HFFc6 (cell line): Measurements from ENCODE around the gene GTF2F2. TPM values are rescaled to one million over a fixed set of nuclear protein-coding genes. Genes with fewer than 3 reads are reported as not detected.
A peak's percentile ranks its signal among the peaks of the same experiment; 100 is the strongest.

ENCODE experiments used
- DNase-seq: peaks from one replicate; pipeline ENCODE4 v3.0.0-alpha.2; 2018
- H3K27ac Mint-ChIP-seq: 2 replicates; pipeline ENCODE4 v1.8.0; 2020; ENCODE audit warnings: mild to moderate bottlenecking, mixed read lengths
- H3K27me3 Mint-ChIP-seq: 2 replicates; pipeline ENCODE4 v1.8.0; 2021; ENCODE audit warnings: mild to moderate bottlenecking, moderate library complexity, mixed read lengths; ENCODE audit not compliant: insufficient read depth
- H3K36me3 Mint-ChIP-seq: 2 replicates; pipeline ENCODE4 v1.8.0; 2021; ENCODE audit warnings: low read depth, mixed read lengths
- H3K4me1 Mint-ChIP-seq: 2 replicates; pipeline ENCODE4 v1.8.0; 2020; ENCODE audit warnings: low read depth, mixed read lengths
- H3K4me3 Mint-ChIP-seq: 2 replicates; pipeline ENCODE4 v1.8.0; 2020; ENCODE audit warnings: mild to moderate bottlenecking, moderate library complexity, mixed read lengths
- H3K9me3 Mint-ChIP-seq: 2 replicates; pipeline ENCODE4 v1.8.0; 2020; ENCODE audit warnings: mild to moderate bottlenecking, mixed read lengths
- CTCF ChIP-seq: fragments of 200-600 bp; sonication (generic); IDR thresholded peaks from 2 replicates; pipeline ENCODE4 v1.5.0; 2021; ENCODE audit warnings: antibody characterized with exemption, mild to moderate bottlenecking
- total RNA-seq, 6 experiments: library from RNA; stranded (reverse); fragmentation: NEBNext Ultra II Directional; extraction: Animal tissue kit (Norgen Biotek cat#: 25700); gene quantifications; 2 replicates in 1 of 6; 3 replicates in 5 of 6; pipeline ENCODE4 v1.2.3, GENCODE V29; 2021

The GTF2F2 gene
- total RNA-seq, 6 experiments from 2014 or later, result 22.9 to 31.5 (median 24.7) TPM

GRCh38 chr13:45156565-45157361 lies 36.5 kb downstream of the GTF2F2 start:
- peaks cover 22% of the 10 kb centered on the region for H3K4me1 Mint-ChIP-seq
- peaks cover 2% of the 10 kb centered on the region for H3K27me3 Mint-ChIP-seq
- peaks cover 45% of the 10 kb centered on the region for H3K36me3 Mint-ChIP-seq
- no peak for DNase-seq
- TF ChIP-seq CTCF, result no peak
- no peaks in the 10 kb centered on the region for H3K9me3 Mint-ChIP-seq
- peak overlapping the region; percentile 4; the same call in 1 of the 2 replicates for H3K27ac Mint-ChIP-seq
- no peak overlapping the region for H3K4me3 Mint-ChIP-seq

- H3K4me3 Mint-ChIP-seq, result peak overlapping the region; percentile 40
- peak overlapping the region; percentile 95 for H3K27ac Mint-ChIP-seq
- no peak for TF ChIP-seq CTCF
Measured at GRCh38 chr13:45162194-45162593, 41.9 kb downstream of the GTF2F2 start.

GRCh38 chr13:45162821-45163220 lies 42.5 kb downstream of the GTF2F2 start:
- DNase-seq, result peak; percentile 87
- H3K4me3 Mint-ChIP-seq, result peak overlapping the region; percentile 39; the same call in 1 of the 2 replicates
- peaks cover 21% of the 10 kb centered on the region for H3K36me3 Mint-ChIP-seq

More at GRCh38 chr13:45162194-45162593, 41.9 kb downstream of the GTF2F2 start:
- Mint-ChIP-seq H3K4me1 (peaks cover 24% of the 10 kb centered on the region), H3K9me3 (no peaks in the 10 kb centered on the region), H3K27me3 (peaks cover 1% of the 10 kb centered on the region; the same call in 1 of the 2 replicates), H3K36me3 (peaks cover 26% of the 10 kb centered on the region)
- DNase-seq, result peak; percentile 11

GRCh38 chr13:45166858-45167257 lies 46.5 kb downstream of the GTF2F2 start:
- Mint-ChIP-seq H3K9me3 (no peaks in the 10 kb centered on the region), H3K36me3 (peaks cover 10% of the 10 kb centered on the region), H3K4me3 (no peak overlapping the region), H3K27ac (no peak overlapping the region), H3K27me3 (peaks cover 3% of the 10 kb centered on the region), H3K4me1 (peaks cover 30% of the 10 kb centered on the region)
- no peak for DNase-seq
- TF ChIP-seq CTCF, result no peak

More at GRCh38 chr13:45162821-45163220, 42.5 kb downstream of the GTF2F2 start:
- TF ChIP-seq CTCF, result no peak
- Mint-ChIP-seq H3K4me1 (peaks cover 26% of the 10 kb centered on the region), H3K9me3 (no peaks in the 10 kb centered on the region), H3K27ac (peak overlapping the region; percentile 95), H3K27me3 (peaks cover 1% of the 10 kb centered on the region; the same call in 1 of the 2 replicates)

GRCh38 chr13:45167611-45168554 lies 47.6 kb downstream of the GTF2F2 start:
- Mint-ChIP-seq H3K27ac (peak overlapping the region; percentile 59; the same call in 1 of the 2 replicates), H3K4me1 (peaks cover 19% of the 10 kb centered on the region), H3K36me3 (peaks cover 20% of the 10 kb centered on the region), H3K4me3 (no peak overlapping the region), H3K9me3 (no peaks in the 10 kb centered on the region), H3K27me3 (peaks cover 3% of the 10 kb centered on the region)
- DNase-seq, result no peak
- TF ChIP-seq CTCF, result no peak
